ENCODE measurements around the gene HERC3. TPM values are rescaled to one million over a fixed set of nuclear protein-coding genes. Genes with fewer than 3 reads are reported as not detected.

Gene HERC3
- total RNA-seq, 1 donor from 2014 or later = 14.2 TPM

DNA sequence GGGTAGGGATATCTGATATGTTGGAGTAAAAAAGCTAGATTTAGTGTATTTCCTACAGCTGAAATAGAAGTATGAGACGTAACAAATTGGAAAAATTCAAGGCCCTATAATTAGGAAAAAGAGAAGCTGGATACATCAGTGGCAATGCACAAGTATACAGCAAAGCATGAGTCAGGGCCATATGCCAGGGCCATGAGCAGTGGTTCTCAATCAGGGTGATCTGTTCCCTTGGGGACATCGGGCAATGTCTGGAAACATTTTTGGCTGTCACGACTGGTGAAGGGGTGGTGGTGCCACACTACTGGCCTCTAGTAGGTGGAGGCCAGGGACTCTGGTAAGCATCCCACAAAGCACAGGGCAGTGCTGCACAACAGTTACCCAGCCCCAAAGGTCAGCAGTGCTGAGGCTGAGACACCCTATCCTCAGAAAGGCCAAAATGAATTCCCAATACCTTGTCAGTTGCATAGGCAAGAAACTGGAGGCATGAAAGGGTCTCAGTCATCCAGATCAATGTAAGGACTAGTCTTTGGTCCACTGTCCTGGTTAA lies 142.2 kb downstream of the HERC3 start:
- Mint-ChIP-seq H3K9me3 (no peaks in the 10 kb centered on the region), H3K27me3 (ENCODE audit: insufficient read depth) (no peaks in the 10 kb centered on the region)
- intact Hi-C loops (cut with micrococcal nuclease) = no loop called here

DNA sequence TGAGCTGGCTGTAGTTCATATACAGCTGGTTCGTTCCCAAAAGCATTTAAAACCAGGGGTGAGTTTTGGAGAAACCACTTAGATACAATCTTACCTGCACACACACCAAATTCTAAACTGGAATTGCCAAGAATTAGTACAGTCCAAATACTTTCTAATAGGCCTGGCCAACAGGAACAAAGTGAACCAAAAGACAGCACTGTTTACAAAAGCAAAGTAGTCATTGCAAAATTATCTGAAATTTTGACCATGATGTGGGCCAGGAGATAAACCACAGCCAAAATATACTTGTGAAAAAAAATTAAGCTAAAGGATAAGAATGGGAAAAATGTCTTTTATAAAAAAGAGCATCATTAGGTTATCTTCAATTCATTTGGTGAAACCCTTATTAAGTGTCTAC lies 143.3 kb downstream of the HERC3 start:
- Mint-ChIP-seq H3K4me3 (no peak overlapping the region), H3K27me3 (ENCODE audit: insufficient read depth) (no peaks in the 10 kb centered on the region), H3K27ac (no peak overlapping the region), H3K36me3 (ENCODE audit: low read depth) (peaks cover 13% of the 10 kb centered on the region), H3K4me1 (ENCODE audit: low read depth) (peaks cover 7% of the 10 kb centered on the region), H3K9me3 (no peaks in the 10 kb centered on the region)
- DNase-seq (ENCODE audit: low spot score) = no peak
- intact Hi-C loops (cut with micrococcal nuclease) = no loop called here

More for the DNA sequence above, 142.2 kb downstream of the HERC3 start:
- H3K27ac Mint-ChIP-seq = no peak overlapping the region
- H3K4me1 Mint-ChIP-seq (ENCODE audit: low read depth) = peaks cover 7% of the 10 kb centered on the region
- peaks cover 13% of the 10 kb centered on the region for H3K36me3 Mint-ChIP-seq (ENCODE audit: low read depth)
- DNase-seq (ENCODE audit: low spot score) = no peak
- H3K4me3 Mint-ChIP-seq = no peak overlapping the region

DNA sequence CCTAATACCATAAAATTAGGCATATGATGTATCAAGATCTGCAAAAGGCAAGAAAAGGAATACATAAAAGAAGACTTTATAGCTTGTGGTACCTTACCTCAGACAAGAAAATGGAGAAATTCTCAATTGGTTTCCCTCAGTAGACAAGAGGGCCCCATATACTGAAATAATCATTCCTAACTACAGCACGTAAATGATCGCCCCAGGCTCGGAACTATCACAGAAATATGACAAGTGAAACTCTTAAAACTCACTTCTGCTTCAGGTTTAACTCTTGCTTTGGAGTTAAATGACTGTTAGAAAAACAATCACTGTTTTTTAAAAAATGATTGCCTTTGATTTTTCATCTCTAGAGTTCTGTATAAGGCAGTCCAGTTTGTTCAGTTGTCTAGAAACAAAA lies 144.0 kb downstream of the HERC3 start:
- H3K4me3 Mint-ChIP-seq = no peak overlapping the region
- no peak overlapping the region for H3K27ac Mint-ChIP-seq
- H3K36me3 Mint-ChIP-seq (ENCODE audit: low read depth) = peaks cover 10% of the 10 kb centered on the region
- intact Hi-C loops (cut with micrococcal nuclease) = no loop called here
- H3K4me1 Mint-ChIP-seq (ENCODE audit: low read depth) = peaks cover 7% of the 10 kb centered on the region
- no peaks in the 10 kb centered on the region for H3K27me3 Mint-ChIP-seq (ENCODE audit: insufficient read depth)
- no peak for DNase-seq (ENCODE audit: low spot score)
- H3K9me3 Mint-ChIP-seq = no peaks in the 10 kb centered on the region

DNA sequence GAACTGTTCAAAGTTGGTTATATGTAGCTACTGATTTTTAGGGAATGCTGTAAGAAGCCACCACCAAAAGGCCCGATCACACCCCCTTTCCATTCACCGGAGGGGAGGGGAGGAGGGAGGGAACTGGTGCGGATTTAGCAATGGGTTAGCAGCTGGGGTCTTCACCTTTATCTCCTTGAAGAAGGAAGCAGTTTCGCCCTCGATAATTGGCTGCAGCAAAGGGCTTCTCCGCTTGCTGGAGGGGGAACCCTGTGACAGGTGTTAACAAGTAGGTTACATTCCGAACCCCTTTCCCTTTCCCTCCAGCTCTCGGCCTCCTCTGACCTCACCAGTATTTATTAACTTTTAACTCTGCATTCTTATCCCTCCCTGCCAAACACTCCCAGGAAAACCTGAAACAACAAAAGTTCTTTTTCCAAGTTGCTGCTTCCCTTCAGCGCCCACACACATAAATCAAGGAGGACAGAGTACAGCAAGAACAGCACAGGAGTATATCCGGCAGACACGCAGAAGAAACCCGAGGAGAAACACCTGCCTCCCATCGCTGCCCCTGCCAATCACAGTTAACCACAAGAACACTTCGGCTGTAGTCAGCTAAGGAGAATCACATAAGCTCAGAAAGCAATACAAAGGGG lies 145.1 kb downstream of the HERC3 start:
- no peak overlapping the region for H3K4me3 Mint-ChIP-seq
- intact Hi-C loops (cut with micrococcal nuclease) = no loop called here

DNA sequence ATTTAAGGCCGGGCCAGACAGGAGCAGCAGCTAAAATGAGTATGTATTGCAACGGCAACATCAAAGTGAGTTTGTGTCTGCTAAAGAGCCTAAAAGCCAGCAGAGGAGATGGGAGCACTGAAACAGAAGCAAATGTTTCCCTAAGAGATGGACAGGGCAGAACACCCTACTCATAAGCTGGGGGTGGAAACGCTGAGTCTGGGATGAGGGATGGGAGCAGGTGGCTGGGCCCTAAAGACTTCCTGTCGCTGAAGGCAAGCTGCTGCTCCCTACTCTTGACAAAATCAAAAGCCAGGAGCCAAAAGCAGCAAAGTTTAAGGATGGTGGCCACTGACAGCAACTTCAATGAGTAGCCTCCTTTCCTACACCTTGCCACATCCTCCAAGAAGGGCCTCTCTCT lies 145.9 kb downstream of the HERC3 start:
- Mint-ChIP-seq H3K36me3 (ENCODE audit: low read depth) (peaks cover 6% of the 10 kb centered on the region), H3K27me3 (ENCODE audit: insufficient read depth) (no peaks in the 10 kb centered on the region), H3K9me3 (no peaks in the 10 kb centered on the region)

More for the DNA sequence above, 145.1 kb downstream of the HERC3 start:
- H3K4me1 Mint-ChIP-seq (ENCODE audit: low read depth) = peaks cover 7% of the 10 kb centered on the region
- no peaks in the 10 kb centered on the region for H3K27me3 Mint-ChIP-seq (ENCODE audit: insufficient read depth)
- DNase-seq (ENCODE audit: low spot score) = no peak
- peaks cover 6% of the 10 kb centered on the region for H3K36me3 Mint-ChIP-seq (ENCODE audit: low read depth)
- no peaks in the 10 kb centered on the region for H3K9me3 Mint-ChIP-seq
- H3K27ac Mint-ChIP-seq = no peak overlapping the region

DNA sequence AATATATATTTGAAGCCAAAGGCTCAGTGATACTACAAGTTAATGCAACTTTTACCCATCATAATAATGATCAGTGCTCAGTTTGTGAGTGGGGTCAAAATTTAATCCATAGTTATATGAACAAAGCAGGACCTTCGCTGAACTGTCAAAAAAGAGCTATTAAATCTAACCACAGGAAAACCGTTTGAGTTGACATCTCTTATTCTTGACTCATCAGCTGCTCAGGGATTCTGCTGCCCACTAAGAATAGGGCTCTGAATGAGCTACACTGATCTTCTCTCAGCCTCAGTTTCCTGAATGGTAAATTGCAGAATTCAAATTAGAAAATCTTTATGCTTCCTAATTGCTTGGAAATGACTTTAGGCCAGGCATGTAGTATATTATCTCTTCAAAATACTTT lies 150.3 kb downstream of the HERC3 start:
- Mint-ChIP-seq H3K27ac (no peak overlapping the region), H3K9me3 (no peaks in the 10 kb centered on the region), H3K27me3 (ENCODE audit: insufficient read depth) (no peaks in the 10 kb centered on the region), H3K4me3 (no peak overlapping the region), H3K4me1 (ENCODE audit: low read depth) (peaks cover 4% of the 10 kb centered on the region), H3K36me3 (ENCODE audit: low read depth) (peaks cover 22% of the 10 kb centered on the region)
- no peak for DNase-seq (ENCODE audit: low spot score)
- intact Hi-C loops (cut with micrococcal nuclease) = no loop called here

More for the DNA sequence above, 145.9 kb downstream of the HERC3 start:
- Mint-ChIP-seq H3K4me3 (no peak overlapping the region), H3K27ac (no peak overlapping the region), H3K4me1 (ENCODE audit: low read depth) (peaks cover 7% of the 10 kb centered on the region)
- no peak for DNase-seq (ENCODE audit: low spot score)
- intact Hi-C loops (cut with micrococcal nuclease) = no loop called here

DNA sequence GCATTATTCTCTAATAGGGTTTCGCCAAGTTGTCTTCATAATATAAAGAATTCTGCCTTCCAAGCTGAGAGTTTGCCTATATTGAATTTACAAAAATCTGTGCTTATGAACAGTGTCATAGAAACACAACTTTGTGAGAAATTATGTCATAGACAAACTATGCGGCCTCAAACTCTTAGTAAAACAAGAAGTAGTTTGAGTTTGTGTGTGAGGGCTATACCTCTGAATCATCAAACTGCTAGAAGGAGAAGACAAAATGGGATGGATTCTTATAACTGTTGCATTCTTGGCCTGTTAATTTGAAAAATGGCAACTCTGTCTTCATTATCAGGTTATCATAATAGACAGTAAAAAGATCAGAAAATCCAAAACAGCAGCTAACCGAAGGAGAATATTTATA lies 151.4 kb downstream of the HERC3 start:
- no peaks in the 10 kb centered on the region for H3K9me3 Mint-ChIP-seq
- no peak overlapping the region for H3K27ac Mint-ChIP-seq
- intact Hi-C loops (cut with micrococcal nuclease) = no loop called here
- DNase-seq (ENCODE audit: low spot score) = no peak
- peaks cover 24% of the 10 kb centered on the region for H3K36me3 Mint-ChIP-seq (ENCODE audit: low read depth)
- no peak overlapping the region for H3K4me3 Mint-ChIP-seq
- no peaks in the 10 kb centered on the region for H3K27me3 Mint-ChIP-seq (ENCODE audit: insufficient read depth)
- H3K4me1 Mint-ChIP-seq (ENCODE audit: low read depth) = no peaks in the 10 kb centered on the region

DNA sequence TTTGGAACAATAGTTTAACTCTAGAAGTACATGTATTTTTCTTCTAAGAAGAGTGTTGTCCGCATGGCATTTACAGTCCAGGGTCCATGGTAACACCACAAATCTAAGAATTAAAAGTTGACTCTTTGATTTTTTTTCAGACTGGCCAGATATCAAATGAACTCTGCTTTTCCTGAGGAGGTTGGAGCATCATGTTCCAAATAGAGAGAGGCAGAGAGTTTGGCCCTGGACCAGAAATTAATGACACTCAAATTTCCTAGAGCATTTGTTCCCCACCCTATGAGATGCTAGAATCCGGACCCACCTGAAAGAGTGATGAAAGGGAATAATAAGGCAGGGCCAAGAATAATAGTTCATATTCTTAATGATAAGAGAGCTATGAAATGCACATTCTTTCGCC lies 152.3 kb downstream of the HERC3 start:
- no peak overlapping the region for H3K27ac Mint-ChIP-seq
- H3K4me3 Mint-ChIP-seq = no peak overlapping the region
- no peaks in the 10 kb centered on the region for H3K27me3 Mint-ChIP-seq (ENCODE audit: insufficient read depth)
- no peaks in the 10 kb centered on the region for H3K9me3 Mint-ChIP-seq
- H3K4me1 Mint-ChIP-seq (ENCODE audit: low read depth) = no peaks in the 10 kb centered on the region
- intact Hi-C loops (cut with micrococcal nuclease) = no loop called here
- DNase-seq (ENCODE audit: low spot score) = no peak
- H3K36me3 Mint-ChIP-seq (ENCODE audit: low read depth) = peaks cover 29% of the 10 kb centered on the region

DNA sequence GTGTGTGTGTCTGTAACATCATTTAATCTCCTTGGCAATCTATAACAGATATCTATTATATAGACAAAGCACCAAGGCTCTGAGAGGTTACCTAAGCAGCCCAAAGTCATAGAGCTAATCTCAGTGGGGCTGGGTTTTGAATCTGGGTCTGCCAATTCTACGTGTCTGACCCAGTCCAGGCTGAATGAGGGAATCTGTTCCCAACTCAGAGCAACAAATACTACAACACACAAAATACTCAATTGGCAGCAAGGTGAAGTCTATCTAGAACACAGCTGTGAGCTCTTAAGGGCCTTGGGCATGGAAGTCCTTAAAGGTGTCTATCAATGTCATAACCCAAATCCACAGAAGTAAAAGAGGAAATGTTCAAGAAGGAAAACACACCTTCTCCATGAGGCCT lies 152.9 kb downstream of the HERC3 start:
- Mint-ChIP-seq H3K4me1 (ENCODE audit: low read depth) (no peaks in the 10 kb centered on the region), H3K36me3 (ENCODE audit: low read depth) (peaks cover 33% of the 10 kb centered on the region), H3K27ac (no peak overlapping the region), H3K4me3 (no peak overlapping the region), H3K9me3 (no peaks in the 10 kb centered on the region), H3K27me3 (ENCODE audit: insufficient read depth) (no peaks in the 10 kb centered on the region)
- DNase-seq (ENCODE audit: low spot score) = no peak
- intact Hi-C loops (cut with micrococcal nuclease) = no loop called here

DNA sequence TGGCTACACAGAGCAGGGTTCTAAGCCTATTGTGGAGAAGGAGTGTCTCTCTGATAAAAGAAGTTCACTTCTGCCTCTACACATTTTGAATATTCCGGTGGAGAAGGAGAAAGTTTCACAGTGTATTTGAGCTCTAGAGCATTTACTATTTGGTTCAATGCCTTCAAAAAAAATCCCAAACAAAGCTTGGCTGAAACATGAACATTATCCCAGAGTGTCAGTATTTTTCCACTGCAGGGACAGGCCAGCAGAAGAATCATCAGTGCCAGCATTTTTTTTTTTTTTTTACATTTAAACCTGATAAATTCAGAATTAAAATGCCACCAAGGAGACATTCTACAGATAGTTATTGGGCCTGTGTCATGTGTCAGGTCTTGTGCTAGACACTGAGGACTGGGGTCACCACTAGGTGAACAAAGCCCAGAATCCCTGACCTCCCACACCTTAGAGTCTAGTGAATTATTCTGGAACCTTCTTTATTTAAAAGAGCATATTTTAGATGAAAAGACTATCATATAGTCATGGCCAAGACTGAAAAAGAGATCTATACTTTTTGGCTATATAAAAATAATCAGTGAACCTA lies 153.4 kb downstream of the HERC3 start:
- no peak for DNase-seq (ENCODE audit: low spot score)
- intact Hi-C loops (cut with micrococcal nuclease) = no loop called here
- no peak overlapping the region for H3K4me3 Mint-ChIP-seq
- no peak overlapping the region for H3K27ac Mint-ChIP-seq
- H3K27me3 Mint-ChIP-seq (ENCODE audit: insufficient read depth) = no peaks in the 10 kb centered on the region
- H3K36me3 Mint-ChIP-seq (ENCODE audit: low read depth) = peaks cover 36% of the 10 kb centered on the region
- H3K9me3 Mint-ChIP-seq = no peaks in the 10 kb centered on the region
- no peaks in the 10 kb centered on the region for H3K4me1 Mint-ChIP-seq (ENCODE audit: low read depth)

DNA sequence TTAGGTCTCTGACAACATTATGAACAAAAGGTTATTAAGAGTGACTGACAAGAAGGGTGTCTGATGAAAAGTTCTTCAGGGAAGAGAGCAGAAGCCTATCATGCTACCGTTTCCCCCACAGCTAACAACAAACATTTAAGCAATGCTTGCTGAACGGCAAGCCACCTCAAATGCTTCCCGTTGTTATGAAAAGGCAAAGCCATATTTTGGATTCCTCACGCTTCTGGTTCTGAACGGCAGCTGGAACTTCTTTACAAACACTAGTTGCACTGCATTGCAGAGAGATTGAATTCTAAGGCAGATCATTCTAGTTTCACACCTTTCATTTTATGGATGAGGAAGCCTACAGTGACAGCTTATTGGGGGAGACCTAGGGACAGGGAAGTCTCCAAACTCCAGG lies 153.9 kb downstream of the HERC3 start:
- H3K36me3 Mint-ChIP-seq (ENCODE audit: low read depth) = peaks cover 36% of the 10 kb centered on the region

DNA sequence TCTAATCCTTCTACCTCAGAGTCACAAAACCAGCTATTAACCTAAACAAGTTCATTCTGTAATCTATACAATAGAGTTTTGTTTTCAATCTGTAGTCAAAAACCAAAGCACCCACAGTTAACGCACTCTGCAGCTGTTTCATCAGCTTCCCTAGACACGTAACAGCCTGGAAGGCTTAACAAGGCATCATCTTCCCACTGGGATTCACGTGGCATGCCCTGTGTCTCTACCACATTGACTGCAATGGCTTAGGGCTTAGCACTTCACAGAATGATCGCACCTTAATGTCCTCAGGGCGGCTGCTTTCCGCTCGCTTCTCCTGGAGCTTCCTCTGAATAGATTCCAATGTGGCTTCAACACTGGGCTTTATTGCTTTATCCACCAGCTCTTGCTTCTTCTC lies 155.1 kb downstream of the HERC3 start:
- intact Hi-C loops (cut with micrococcal nuclease) = no loop called here
- no peak for DNase-seq (ENCODE audit: low spot score)
- Mint-ChIP-seq H3K36me3 (ENCODE audit: low read depth) (peaks cover 37% of the 10 kb centered on the region), H3K4me1 (ENCODE audit: low read depth) (no peaks in the 10 kb centered on the region), H3K27me3 (ENCODE audit: insufficient read depth) (peaks cover 2% of the 10 kb centered on the region), H3K4me3 (no peak overlapping the region), H3K9me3 (no peaks in the 10 kb centered on the region), H3K27ac (no peak overlapping the region)

More for the DNA sequence above, 153.9 kb downstream of the HERC3 start:
- intact Hi-C loops (cut with micrococcal nuclease) = no loop called here
- Mint-ChIP-seq H3K4me1 (ENCODE audit: low read depth) (no peaks in the 10 kb centered on the region), H3K27ac (no peak overlapping the region), H3K4me3 (no peak overlapping the region), H3K9me3 (no peaks in the 10 kb centered on the region), H3K27me3 (ENCODE audit: insufficient read depth) (no peaks in the 10 kb centered on the region)
- DNase-seq (ENCODE audit: low spot score) = no peak

DNA sequence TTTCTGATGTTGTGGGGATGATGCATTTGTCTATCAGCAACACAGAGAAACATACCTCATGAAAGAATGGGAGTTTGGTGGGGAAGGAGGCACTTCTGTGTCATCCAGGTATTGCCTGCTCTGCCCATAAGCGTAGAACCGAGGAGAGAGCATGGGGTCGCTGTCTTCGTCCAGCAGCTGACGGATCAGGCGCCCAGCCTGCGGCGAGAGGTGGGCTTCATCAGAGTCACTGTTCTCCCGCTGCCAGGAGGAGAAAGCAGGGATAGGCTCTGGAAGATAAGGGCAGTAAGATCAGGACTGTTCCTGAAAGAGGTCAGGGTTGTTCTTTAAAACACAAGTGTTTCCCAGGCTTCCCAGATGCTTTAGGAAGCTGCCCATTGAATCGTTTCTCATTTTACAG lies 158.1 kb downstream of the HERC3 start:
- DNase-seq (ENCODE audit: low spot score) = no peak
- H3K27me3 Mint-ChIP-seq (ENCODE audit: insufficient read depth) = peaks cover 2% of the 10 kb centered on the region
- intact Hi-C loops (cut with micrococcal nuclease) = no loop called here
- H3K4me1 Mint-ChIP-seq (ENCODE audit: low read depth) = no peaks in the 10 kb centered on the region
- no peak overlapping the region for H3K4me3 Mint-ChIP-seq
- no peaks in the 10 kb centered on the region for H3K9me3 Mint-ChIP-seq
- H3K36me3 Mint-ChIP-seq (ENCODE audit: low read depth) = peaks cover 30% of the 10 kb centered on the region
- no peak overlapping the region for H3K27ac Mint-ChIP-seq
